ENCODE results near the gene KRT78.

The KRT78 gene

DNA sequence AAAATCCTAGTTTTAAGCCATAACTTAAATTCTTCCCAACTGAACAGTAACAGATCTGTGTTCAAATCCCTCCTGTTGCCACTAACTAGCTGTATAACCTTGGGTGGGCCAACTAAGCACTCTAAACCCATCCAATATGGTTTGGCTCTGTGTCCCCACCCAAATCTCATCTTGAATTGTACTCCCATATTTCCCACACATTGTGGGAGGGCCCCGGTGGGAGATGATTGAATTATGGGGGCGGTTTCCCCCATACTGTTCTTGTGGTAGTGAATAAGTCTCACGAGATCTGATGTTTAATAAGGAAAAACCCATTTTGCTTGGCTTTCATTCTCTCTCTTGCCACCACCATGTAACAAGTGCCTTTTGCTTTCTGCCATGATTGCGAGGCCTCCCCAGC lies 33.6 kb downstream of the KRT78 start:
- Histone ChIP-seq H3F3A (ENCODE audit: low read depth) (no peaks in the 10 kb centered on the region), H3K4me2 (ENCODE audit: low read depth, low read length, poor library complexity, severe bottlenecking) (no peak overlapping the region), H3K9ac (ENCODE audit: low read depth, low read length, poor library complexity, severe bottlenecking) (no peak overlapping the region), H4K20me1 (ENCODE audit: insufficient read depth, low read length, poor library complexity, severe bottlenecking) (no peaks in the 10 kb centered on the region), H3K9me3 (ENCODE audit: insufficient read depth, low read depth, low read length) (no peaks in the 10 kb centered on the region), H3K4me3 (ENCODE audit: low read length, poor library complexity, severe bottlenecking) (no peak overlapping the region), H2AFZ (ENCODE audit: low read length) (no peak overlapping the region), H3K9me2 (replicated peaks; ENCODE audit: low read depth, low read length) (no peaks in the 10 kb centered on the region), H3K27me3 (ENCODE audit: insufficient read depth, low read length, poor library complexity, severe bottlenecking) (no peaks in the 10 kb centered on the region), H3K79me2 (ENCODE audit: insufficient read depth, low read length) (no peaks in the 10 kb centered on the region), H3K4me1 (ENCODE audit: insufficient read depth, low read length, poor library complexity, severe bottlenecking) (no peaks in the 10 kb centered on the region), H3K36me3 (ENCODE audit: insufficient read depth, low read length) (no peaks in the 10 kb centered on the region)
- TF ChIP-seq EZH2phosphoT487 (IDR thresholded peaks at IDR 0.05; ENCODE audit: borderline replicate concordance) = no peak
- TF ChIP-seq, protein P1, sequence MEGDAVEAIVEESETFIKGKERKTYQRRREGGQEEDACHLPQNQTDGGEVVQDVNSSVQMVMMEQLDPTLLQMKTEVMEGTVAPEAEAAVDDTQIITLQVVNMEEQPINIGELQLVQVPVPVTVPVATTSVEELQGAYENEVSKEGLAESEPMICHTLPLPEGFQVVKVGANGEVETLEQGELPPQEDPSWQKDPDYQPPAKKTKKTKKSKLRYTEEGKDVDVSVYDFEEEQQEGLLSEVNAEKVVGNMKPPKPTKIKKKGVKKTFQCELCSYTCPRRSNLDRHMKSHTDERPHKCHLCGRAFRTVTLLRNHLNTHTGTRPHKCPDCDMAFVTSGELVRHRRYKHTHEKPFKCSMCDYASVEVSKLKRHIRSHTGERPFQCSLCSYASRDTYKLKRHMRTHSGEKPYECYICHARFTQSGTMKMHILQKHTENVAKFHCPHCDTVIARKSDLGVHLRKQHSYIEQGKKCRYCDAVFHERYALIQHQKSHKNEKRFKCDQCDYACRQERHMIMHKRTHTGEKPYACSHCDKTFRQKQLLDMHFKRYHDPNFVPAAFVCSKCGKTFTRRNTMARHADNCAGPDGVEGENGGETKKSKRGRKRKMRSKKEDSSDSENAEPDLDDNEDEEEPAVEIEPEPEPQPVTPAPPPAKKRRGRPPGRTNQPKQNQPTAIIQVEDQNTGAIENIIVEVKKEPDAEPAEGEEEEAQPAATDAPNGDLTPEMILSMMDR (conservative IDR thresholded peaks at IDR 0.05; ENCODE audit: low read length) = no peak

DNA sequence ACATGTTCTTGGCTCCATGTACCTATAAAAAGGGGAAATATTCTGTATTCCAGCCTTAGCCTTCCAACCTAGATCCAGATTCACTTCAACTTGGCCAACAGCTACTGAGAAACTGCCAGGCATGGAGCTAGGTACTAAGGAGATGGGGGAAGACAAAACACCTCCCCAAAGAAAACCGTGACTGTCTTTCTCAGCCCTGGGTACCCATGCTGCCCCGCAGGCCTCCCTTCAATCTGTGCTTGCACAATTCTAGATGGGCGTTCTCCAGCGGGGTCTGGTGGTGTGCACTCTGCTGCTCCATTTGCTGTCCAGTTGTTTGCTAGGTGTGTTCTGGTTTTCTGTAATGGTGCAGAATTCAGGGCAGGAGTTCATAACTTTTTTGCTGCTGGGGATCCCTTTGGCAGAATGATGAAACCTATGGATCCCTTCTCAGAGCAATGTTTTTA lies 34.1 kb downstream of the KRT78 start:
- Histone ChIP-seq H3K4me1 (ENCODE audit: insufficient read depth, low read length, poor library complexity, severe bottlenecking) (no peaks in the 10 kb centered on the region), H3F3A (ENCODE audit: low read depth) (no peaks in the 10 kb centered on the region), H3K4me2 (ENCODE audit: low read depth, low read length, poor library complexity, severe bottlenecking) (no peak overlapping the region), H4K20me1 (ENCODE audit: insufficient read depth, low read length, poor library complexity, severe bottlenecking) (no peaks in the 10 kb centered on the region), H3K27me3 (ENCODE audit: insufficient read depth, low read length, poor library complexity, severe bottlenecking) (no peaks in the 10 kb centered on the region), H2AFZ (ENCODE audit: low read length) (no peak overlapping the region), H3K9me2 (replicated peaks; ENCODE audit: low read depth, low read length) (no peaks in the 10 kb centered on the region), H3K79me2 (ENCODE audit: insufficient read depth, low read length) (no peaks in the 10 kb centered on the region), H3K9ac (ENCODE audit: low read depth, low read length, poor library complexity, severe bottlenecking) (no peak overlapping the region), H3K4me3 (ENCODE audit: low read length, poor library complexity, severe bottlenecking) (no peak overlapping the region), H3K36me3 (ENCODE audit: insufficient read depth, low read length) (no peaks in the 10 kb centered on the region), H3K9me3 (ENCODE audit: insufficient read depth, low read depth, low read length) (no peaks in the 10 kb centered on the region)
- TF ChIP-seq, protein P1 (conservative IDR thresholded peaks at IDR 0.05; ENCODE audit: low read length) = no peak
- TF ChIP-seq EZH2phosphoT487 (IDR thresholded peaks at IDR 0.05; ENCODE audit: borderline replicate concordance) = no peak

DNA sequence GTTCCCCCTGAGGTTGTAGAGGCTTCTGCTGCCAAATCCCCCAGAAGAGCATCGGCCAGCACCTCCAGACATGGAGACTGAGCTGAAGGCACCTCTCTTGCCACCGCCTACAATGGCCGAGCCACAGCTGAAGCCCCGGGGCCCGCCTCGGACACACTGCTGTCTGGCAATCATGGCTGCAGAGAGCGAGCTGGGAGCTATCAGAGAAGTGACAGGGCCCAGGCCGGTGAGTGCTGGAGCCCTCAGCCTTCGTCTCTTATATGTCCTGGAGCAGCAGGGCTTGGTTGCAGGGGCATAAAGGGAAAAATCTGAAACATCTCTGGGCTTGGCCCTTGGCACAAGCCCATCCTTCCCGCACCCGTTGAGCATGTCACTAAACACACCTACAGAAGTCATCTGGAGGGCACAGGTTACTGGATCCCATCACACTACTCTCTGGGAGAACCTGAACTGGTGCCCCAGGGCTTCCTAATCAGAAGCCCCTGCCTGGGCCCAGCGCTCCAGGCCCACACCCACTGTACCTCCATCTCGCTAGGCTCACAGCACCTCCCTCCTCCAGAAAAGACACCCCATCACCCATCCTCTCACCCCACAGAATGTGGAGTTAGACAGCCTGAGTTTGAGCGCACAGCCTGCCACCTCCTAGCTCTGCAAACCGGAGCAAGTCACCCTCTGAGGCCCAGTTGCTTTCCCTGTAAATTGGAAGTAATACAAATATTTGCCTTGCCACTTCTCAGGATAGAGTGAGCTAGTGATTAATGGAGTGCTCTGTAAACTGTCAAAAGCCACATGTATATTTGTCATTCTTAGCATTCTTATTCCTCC lies 34.7 kb downstream of the KRT78 start, which contains the start of gene KRT4:
KRT4 (minus strand) TSS at position 232 of the 825 bp plus-strand sequence; CDS start at position 174, 58 bp downstream.
- H2AFZ ChIP-seq (ENCODE audit: low read length) = no peak within 1 kb of the TSS
- H4K20me1 ChIP-seq (ENCODE audit: insufficient read depth, low read length, poor library complexity, severe bottlenecking) = no peaks in the 10 kb centered on the region
- no peak within 1 kb of the TSS for H3K4me2 ChIP-seq (ENCODE audit: low read depth, low read length, poor library complexity, severe bottlenecking)

More for the DNA sequence above, 34.7 kb downstream of the KRT78 start, which contains the start of gene KRT4:
- Histone ChIP-seq H3K9me2 (replicated peaks; ENCODE audit: low read depth, low read length) (no peaks in the 10 kb centered on the region), H3F3A (ENCODE audit: low read depth) (no peaks in the 10 kb centered on the region), H3K27me3 (ENCODE audit: insufficient read depth, low read length, poor library complexity, severe bottlenecking) (no peaks in the 10 kb centered on the region), H3K4me3 (ENCODE audit: low read length, poor library complexity, severe bottlenecking) (no peak within 1 kb of the TSS), H3K9me3 (ENCODE audit: insufficient read depth, low read depth, low read length) (no peaks in the 10 kb centered on the region), H3K9ac (ENCODE audit: low read depth, low read length, poor library complexity, severe bottlenecking) (no peak within 1 kb of the TSS), H3K4me1 (ENCODE audit: insufficient read depth, low read length, poor library complexity, severe bottlenecking) (no peaks in the 10 kb centered on the region), H3K36me3 (ENCODE audit: insufficient read depth, low read length) (no peaks in the 10 kb centered on the region), H3K79me2 (ENCODE audit: insufficient read depth, low read length) (no peaks in the 10 kb centered on the region)
- no peak for TF ChIP-seq EZH2phosphoT487 (IDR thresholded peaks at IDR 0.05; ENCODE audit: borderline replicate concordance)
- TF ChIP-seq, protein P1 (conservative IDR thresholded peaks at IDR 0.05; ENCODE audit: low read length) = no peak
